HG02610 (cell line): ENCODE measurements around the gene GPC6.

Experiments used
- ATAC-seq: cut with Tn5 transposase; IDR thresholded peaks from one replicate; pipeline ENCODE4 v1.9.1; 2021; ENCODE audit warnings: mild to moderate bottlenecking, moderate library complexity; ENCODE audit not compliant: unreplicated experiment

GPC6 gene

GRCh38 chr13:93554514-93554913 is 327.9 kb downstream of the GPC6 start:
- ATAC-seq: no peak

- ATAC-seq: no peak
Observed at GRCh38 chr13:93558637-93559036, 332.0 kb downstream of the GPC6 start.

- ATAC-seq: no peak
Observed at GRCh38 chr13:93559718-93560117, 333.1 kb downstream of the GPC6 start.

GRCh38 chr13:93561576-93562225 is 335.1 kb downstream of the GPC6 start:
- ATAC-seq: no peak

- ATAC-seq: no peak
Observed at GRCh38 chr13:93562676-93563075, 336.1 kb downstream of the GPC6 start.

- ATAC-seq: no peak
Observed at GRCh38 chr13:93577105-93577504, 350.5 kb downstream of the GPC6 start.

GRCh38 chr13:93589788-93590187 is 363.2 kb downstream of the GPC6 start:
- no peak for ATAC-seq

GRCh38 chr13:93603043-93603442 is 376.4 kb downstream of the GPC6 start:
- ATAC-seq: no peak

- ATAC-seq: no peak
Observed at GRCh38 chr13:93614776-93615175, 388.2 kb downstream of the GPC6 start.

- ATAC-seq: no peak
Observed at GRCh38 chr13:93620181-93620765, 393.7 kb downstream of the GPC6 start.

- no peak for ATAC-seq
Observed at GRCh38 chr13:93621051-93621450, 394.4 kb downstream of the GPC6 start.

GRCh38 chr13:93621966-93622365 is 395.4 kb downstream of the GPC6 start:
- no peak for ATAC-seq

GRCh38 chr13:93624311-93624777 is 397.7 kb downstream of the GPC6 start:
- ATAC-seq: no peak

GRCh38 chr13:93625536-93625935 is 398.9 kb downstream of the GPC6 start:
- ATAC-seq: no peak

GRCh38 chr13:93628136-93628797 is 401.7 kb downstream of the GPC6 start:
- ATAC-seq: no peak

GRCh38 chr13:93635616-93636032 is 409.0 kb downstream of the GPC6 start:
- no peak for ATAC-seq

- ATAC-seq: no peak
Observed at GRCh38 chr13:93637852-93638251, 411.2 kb downstream of the GPC6 start.

- ATAC-seq: no peak
Observed at GRCh38 chr13:93640452-93640851, 413.8 kb downstream of the GPC6 start.

- no peak for ATAC-seq
Observed at GRCh38 chr13:93646245-93646644, 419.6 kb downstream of the GPC6 start.

- ATAC-seq: no peak
Observed at GRCh38 chr13:93649496-93649895, 422.9 kb downstream of the GPC6 start.

- no peak for ATAC-seq
Observed at GRCh38 chr13:93653776-93654175, 427.2 kb downstream of the GPC6 start.

- ATAC-seq: no peak
Observed at GRCh38 chr13:93655154-93655553, 428.5 kb downstream of the GPC6 start.
